Breast epithelium (tissue), 4 donors: Measurements from ENCODE around the gene FBXO11. TPM values are rescaled to one million over a fixed set of nuclear protein-coding genes. Genes with fewer than 3 reads are reported as not detected.

Source experiments
- DNase-seq, 2 donors: peaks; one replicate each; pipeline ENCODE4 v3.0.0-alpha.2; 2019; ENCODE audit warnings: low spot score in 2 of 2
- H3K27ac ChIP-seq, 2 donors: fragments of 200-600 bp; sonication (generic) in 1 of 2; one replicate each; pipeline ENCODE4 v1.5.1; 2016 to 2019; ENCODE audit warnings: mild to moderate bottlenecking in 1 of 2
- H3K27me3 ChIP-seq, 2 donors: fragments of 200-600 bp; sonication (generic) in 1 of 2; one replicate each; pipeline versions ENCODE4 v1.5.1 to v1.6.0; 2017 to 2019; ENCODE audit warnings: control low read depth in 1 of 2, mild to moderate bottlenecking in 1 of 2
- H3K36me3 ChIP-seq: fragments of 200-600 bp; one replicate; pipeline ENCODE4 v1.5.1; 2019
- H3K4me1 ChIP-seq, 2 donors: fragments of 200-600 bp; sonication (generic); one replicate each; pipeline ENCODE4 v1.5.1; 2016 to 2019; ENCODE audit warnings: control low read depth in 1 of 2
- H3K4me3 ChIP-seq, 3 donors: fragments of 200-600 bp; sonication (generic); 1 replicate in 2 of 3; 2 replicates in 1 of 3; pipeline ENCODE4 v1.5.1; 2016 to 2019; ENCODE audit warnings: mild to moderate bottlenecking in 3 of 3, moderate library complexity in 2 of 3
- H3K9me3 ChIP-seq, 2 donors: fragments of 200-600 bp; sonication (generic) in 1 of 2; one replicate each; pipeline ENCODE4 v1.5.1; 2016 to 2019; ENCODE audit warnings: control low read depth in 1 of 2
- POLR2A ChIP-seq: fragments of 450-650 bp; IDR thresholded peaks from one replicate; pipeline ENCODE4 v1.6.1; 2016; ENCODE audit warnings: antibody characterized with exemption, mild to moderate bottlenecking, moderate library complexity
- POLR2AphosphoS5 ChIP-seq, 3 donors: sonication (generic); formaldehyde crosslinking; IDR thresholded peaks; one replicate each; pipeline ENCODE4 v1.6.1; 2017; ENCODE audit warnings: antibody characterized with exemption in 3 of 3
- intact Hi-C: fragments of 100-400 bp; cut with DNase I; formaldehyde crosslinking; loops from one replicate; pipeline ENCODE4 v1.15.1; 2023; ENCODE audit warnings: low total_unique reads
- total RNA-seq, 3 donors: library from RNA; depleted of rRNA; stranded (reverse); fragments of >200 nt; gene quantifications; one replicate each; pipeline ENCODE4 v1.1.0, GENCODE V29; 2016
- TF ChIP-seq, protein P1 (sequence below), 3 donors: fragments of 450-650 bp; IDR thresholded peaks; one replicate each; pipeline ENCODE4 v1.5.1; 2016 to 2017; ENCODE audit warnings: antibody characterized with exemption in 3 of 3, mild to moderate bottlenecking in 3 of 3, moderate library complexity in 3 of 3

FBXO11 gene
- total RNA-seq = 10 to 100 TPM; 59.3 to 71.7 (median 63.8) TPM

DNA sequence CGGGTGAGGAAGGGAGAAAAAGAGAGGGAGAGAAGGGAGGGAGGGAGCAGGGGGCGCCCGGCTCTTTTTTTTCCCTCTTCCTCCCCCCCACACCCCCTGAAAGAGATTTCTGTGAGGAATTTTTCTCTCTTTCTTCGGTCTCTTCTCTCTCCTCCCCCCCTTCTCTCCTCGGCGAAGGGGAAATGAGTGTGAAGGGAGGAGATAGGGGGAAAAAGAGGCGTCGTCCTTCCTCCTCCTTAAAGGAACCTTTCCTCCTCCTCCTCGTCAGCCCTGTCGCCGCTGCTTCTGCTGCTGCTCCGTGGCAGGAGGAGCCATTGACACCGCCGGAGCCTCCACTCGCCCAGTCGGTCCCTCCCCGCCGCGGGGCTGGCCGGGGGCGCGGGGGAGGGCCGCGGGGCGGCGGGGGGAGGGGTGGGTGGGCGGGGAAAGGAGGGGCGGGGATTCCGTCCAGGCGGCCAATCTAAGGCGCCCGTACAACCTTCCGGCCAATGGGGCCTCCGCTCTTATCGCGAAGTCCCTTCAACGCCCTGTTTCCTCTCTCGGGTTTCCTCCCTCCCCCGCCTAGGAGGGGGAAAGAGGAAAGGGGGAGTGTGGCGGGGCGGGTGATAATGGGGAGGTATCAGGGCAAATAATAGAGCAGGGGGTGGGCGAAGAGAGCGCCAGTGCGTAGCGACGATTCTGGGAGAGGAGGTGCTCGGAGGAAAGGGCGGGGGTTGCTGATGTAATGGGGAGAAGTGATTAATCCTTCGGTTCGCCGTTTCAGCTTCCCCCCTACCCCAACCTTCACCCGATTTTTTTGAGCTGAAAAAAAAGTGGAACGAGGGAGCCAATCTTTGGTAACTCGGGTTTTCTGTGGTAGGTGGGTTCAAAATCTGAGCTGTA is at the start of gene FBXO11:
Gene FBXO11 (minus strand): TSS at position 342 of the 882 bp plus-strand sequence. CDS start 778 bp downstream, outside the sequence.
- Histone ChIP-seq H3K4me1 (peaks cover 0 to 5% of the 10 kb centered on the region in 2 donors), H3K36me3 (no peaks in the 10 kb centered on the region), H3K9me3 (no peaks in the 10 kb centered on the region), H3K27me3 (no peaks in the 10 kb centered on the region), H3K4me3 (peak within 1 kb of the TSS; percentile 70 to 90 (median 81)), H3K27ac (peak within 1 kb of the TSS; percentile 96 to 100)
- intact Hi-C loops = no loop called here
- DNase-seq = peak; percentile 83 to 95
- TF ChIP-seq, protein P1, sequence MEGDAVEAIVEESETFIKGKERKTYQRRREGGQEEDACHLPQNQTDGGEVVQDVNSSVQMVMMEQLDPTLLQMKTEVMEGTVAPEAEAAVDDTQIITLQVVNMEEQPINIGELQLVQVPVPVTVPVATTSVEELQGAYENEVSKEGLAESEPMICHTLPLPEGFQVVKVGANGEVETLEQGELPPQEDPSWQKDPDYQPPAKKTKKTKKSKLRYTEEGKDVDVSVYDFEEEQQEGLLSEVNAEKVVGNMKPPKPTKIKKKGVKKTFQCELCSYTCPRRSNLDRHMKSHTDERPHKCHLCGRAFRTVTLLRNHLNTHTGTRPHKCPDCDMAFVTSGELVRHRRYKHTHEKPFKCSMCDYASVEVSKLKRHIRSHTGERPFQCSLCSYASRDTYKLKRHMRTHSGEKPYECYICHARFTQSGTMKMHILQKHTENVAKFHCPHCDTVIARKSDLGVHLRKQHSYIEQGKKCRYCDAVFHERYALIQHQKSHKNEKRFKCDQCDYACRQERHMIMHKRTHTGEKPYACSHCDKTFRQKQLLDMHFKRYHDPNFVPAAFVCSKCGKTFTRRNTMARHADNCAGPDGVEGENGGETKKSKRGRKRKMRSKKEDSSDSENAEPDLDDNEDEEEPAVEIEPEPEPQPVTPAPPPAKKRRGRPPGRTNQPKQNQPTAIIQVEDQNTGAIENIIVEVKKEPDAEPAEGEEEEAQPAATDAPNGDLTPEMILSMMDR (IDR thresholded peaks at IDR 0.05) = peak in 2 of 3 donors; percentile 66 to 78
- peak; percentile 71 to 95 (median 82) for TF ChIP-seq POLR2AphosphoS5 (IDR thresholded peaks at IDR 0.05)
- peak; percentile 18 for TF ChIP-seq POLR2A

DNA sequence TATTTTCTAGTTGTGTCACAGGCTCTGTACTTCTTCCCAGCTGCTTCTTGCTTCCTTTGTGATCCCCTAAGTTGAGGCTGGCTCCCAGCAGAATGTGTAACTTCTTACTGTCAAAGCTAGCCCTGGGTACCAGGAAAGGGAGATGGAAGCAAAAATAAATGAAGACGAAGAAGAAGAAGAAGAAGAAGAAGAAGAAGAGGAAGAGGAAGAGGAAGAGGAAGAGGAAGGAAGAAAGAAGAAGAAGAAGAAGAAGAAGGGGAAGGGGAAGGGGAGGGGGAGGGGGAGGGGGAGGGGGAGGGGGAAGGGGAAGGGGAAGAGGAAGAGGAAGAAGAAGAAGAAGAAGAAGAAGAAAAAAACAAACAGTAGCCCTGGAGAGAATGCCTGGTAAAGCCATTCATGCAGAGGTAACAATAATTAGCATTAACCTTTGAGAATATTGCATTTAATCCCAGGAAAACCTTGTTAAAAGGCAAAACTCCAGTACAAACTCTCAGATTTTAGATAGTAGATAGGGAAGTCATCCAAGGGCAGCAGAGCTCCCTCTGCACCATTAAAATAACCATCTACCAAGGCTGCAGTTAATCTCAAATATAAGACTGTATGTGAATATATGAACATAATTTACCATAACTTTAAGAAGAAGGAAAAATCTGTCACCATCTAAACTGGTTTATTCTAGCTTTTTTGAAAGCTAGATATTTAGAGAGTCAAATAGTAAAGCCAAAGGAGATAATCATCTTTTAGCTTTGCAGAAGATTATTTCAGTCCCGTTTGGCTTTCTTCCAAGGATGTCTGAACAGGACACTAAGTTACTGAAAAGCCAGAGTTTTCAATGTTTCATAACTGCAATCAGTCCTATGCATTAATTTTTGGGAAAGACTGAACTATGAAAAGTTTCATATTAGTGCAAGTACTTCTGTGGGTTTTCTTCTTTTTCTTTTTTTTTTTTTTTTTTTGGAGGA is 44.3 kb upstream of the FBXO11 start:
- H3K9me3 ChIP-seq = no peaks in the 10 kb centered on the region
- no peaks in the 10 kb centered on the region for H3K4me1 ChIP-seq
- DNase-seq = no peak
- H3K36me3 ChIP-seq = no peaks in the 10 kb centered on the region
- no peak overlapping the region for H3K4me3 ChIP-seq
- TF ChIP-seq, protein P1 (IDR thresholded peaks at IDR 0.05) = no peak
- TF ChIP-seq POLR2AphosphoS5 (IDR thresholded peaks at IDR 0.05) (no peak), POLR2A (no peak)
- H3K27ac ChIP-seq = no peak overlapping the region
- H3K27me3 ChIP-seq = no peaks in the 10 kb centered on the region
- intact Hi-C loops = no loop called here

DNA sequence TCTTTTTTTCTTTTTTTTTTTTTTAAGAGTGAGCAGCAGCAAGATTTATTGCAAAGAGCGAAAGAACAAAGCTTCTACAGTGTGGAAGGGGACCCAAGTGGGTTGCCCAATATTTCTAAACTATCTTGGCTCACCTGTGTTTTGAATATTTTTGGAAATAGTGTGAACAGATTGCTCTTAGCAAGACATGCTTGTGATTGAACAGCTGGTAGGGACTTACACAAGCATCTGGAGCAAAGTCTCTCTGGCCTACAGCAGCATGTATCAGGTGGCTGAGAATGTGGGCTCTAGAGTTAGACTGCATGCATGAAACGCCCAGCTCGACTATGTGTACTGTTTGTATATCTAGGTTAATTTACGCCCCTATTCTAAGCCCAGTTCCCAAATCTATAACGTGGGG is 40.3 kb upstream of the FBXO11 start:
- H3K36me3 ChIP-seq = no peaks in the 10 kb centered on the region
- H3K4me1 ChIP-seq = no peaks in the 10 kb centered on the region
- intact Hi-C loops = no loop called here
- no peak for DNase-seq
- H3K9me3 ChIP-seq = no peaks in the 10 kb centered on the region
- H3K4me3 ChIP-seq = no peak overlapping the region
- no peaks in the 10 kb centered on the region for H3K27me3 ChIP-seq
- no peak for TF ChIP-seq POLR2A
- TF ChIP-seq, protein P1 (IDR thresholded peaks at IDR 0.05) = no peak
- no peak for TF ChIP-seq POLR2AphosphoS5 (IDR thresholded peaks at IDR 0.05)
- H3K27ac ChIP-seq = no peak overlapping the region

DNA sequence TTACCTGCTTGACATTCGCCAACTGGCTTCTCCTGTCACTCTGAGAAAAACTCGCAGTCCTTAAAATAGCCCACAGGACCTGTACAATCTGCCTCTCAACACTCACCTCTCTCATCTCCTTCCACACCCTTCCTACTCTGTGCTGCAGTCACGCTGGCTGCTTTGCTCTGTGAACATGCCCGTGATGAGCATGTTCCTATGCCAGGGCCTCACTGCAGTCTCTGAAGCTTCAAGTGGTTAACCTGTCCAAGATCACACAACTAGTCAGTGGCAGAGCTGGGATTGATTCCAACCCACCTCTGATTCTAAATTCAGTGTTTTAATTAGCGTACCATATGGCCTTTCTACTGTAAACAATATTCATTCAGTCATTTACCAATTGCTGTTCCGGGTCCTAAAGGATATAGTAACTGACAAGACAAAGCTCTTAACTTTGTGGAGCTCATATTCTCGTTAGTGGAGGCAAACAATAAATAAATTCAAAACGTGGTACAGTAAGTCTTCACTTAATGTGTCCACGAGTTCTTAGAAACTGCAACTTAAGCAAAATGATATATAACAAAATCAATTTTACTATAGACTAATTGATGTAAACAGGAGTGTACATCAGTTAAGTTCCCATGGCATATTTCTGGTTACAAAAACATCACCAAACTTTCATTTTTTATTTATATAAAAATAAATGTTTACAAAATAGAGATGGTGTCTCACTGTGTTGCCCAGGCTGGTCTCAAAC is 38.9 kb upstream of the FBXO11 start:
- no peak for TF ChIP-seq POLR2AphosphoS5 (IDR thresholded peaks at IDR 0.05)
- TF ChIP-seq, protein P1 (IDR thresholded peaks at IDR 0.05) = no peak
- no peak for TF ChIP-seq POLR2A
- no peaks in the 10 kb centered on the region for H3K36me3 ChIP-seq
- intact Hi-C loops = no loop called here

More for the DNA sequence above, 38.9 kb upstream of the FBXO11 start:
- Histone ChIP-seq H3K4me3 (no peak overlapping the region), H3K9me3 (no peaks in the 10 kb centered on the region), H3K27ac (no peak overlapping the region), H3K27me3 (no peaks in the 10 kb centered on the region), H3K4me1 (no peaks in the 10 kb centered on the region)
- no peak for DNase-seq
